MCF 10A (cell line): ENCODE data around the gene CHD9. TPM values are rescaled to one million over a fixed set of nuclear protein-coding genes. Genes with fewer than 3 reads are reported as not detected.

Source experiments
- BruUV-seq: library from RNA; stranded (reverse); fragments of 400-500 nt; replicated peaks from 2 replicates; lab custom pipeline; 2021; lab: Mats Ljungman, UMichigan
- CTCF ChIA-PET: fragments of 300-600 bp; sonication (Branson Sonifier 250); formaldehyde crosslinking; extraction: SDS; loops from one replicate; lab custom pipeline; 2021; ENCODE audit warnings: antibody characterized with exemption, inconsistent platforms; lab: Yijun Ruan, JAX
- POLR2A ChIA-PET: fragments of 300-600, 350-650 bp; sonication (Branson Sonifier 250); formaldehyde crosslinking; extraction: SDS; loops from one replicate; lab custom pipeline; 2020; ENCODE audit warnings: antibody characterized with exemption, inconsistent platforms; lab: Yijun Ruan, JAX
- DNase-seq: peaks from one replicate; pipeline ENCODE4 v3.0.0-alpha.2; 2018; ENCODE audit not compliant: unreplicated experiment
- H3K27ac Mint-ChIP-seq: one replicate; pipeline ENCODE4 v1.8.0; 2022; ENCODE audit warnings: mild to moderate bottlenecking, low read depth, mixed read lengths; ENCODE audit not compliant: unreplicated experiment
- H3K27me3 Mint-ChIP-seq: one replicate; pipeline ENCODE4 v1.8.0; 2022; ENCODE audit warnings: mixed read lengths; ENCODE audit not compliant: insufficient read depth, unreplicated experiment
- H3K36me3 Mint-ChIP-seq: one replicate; pipeline ENCODE4 v1.8.0; 2022; ENCODE audit warnings: mild to moderate bottlenecking, moderate library complexity, mixed read lengths; ENCODE audit not compliant: insufficient read depth, unreplicated experiment
- H3K4me1 Mint-ChIP-seq: one replicate; pipeline ENCODE4 v1.8.0; 2022; ENCODE audit warnings: mixed read lengths; ENCODE audit not compliant: insufficient read depth, unreplicated experiment
- H3K4me3 Mint-ChIP-seq: one replicate; pipeline ENCODE4 v1.8.0; 2022; ENCODE audit warnings: mild to moderate bottlenecking, moderate library complexity, mixed read lengths; ENCODE audit not compliant: unreplicated experiment
- H3K9me3 Mint-ChIP-seq: one replicate; pipeline ENCODE4 v1.8.0; 2022; ENCODE audit warnings: mixed read lengths; ENCODE audit not compliant: unreplicated experiment
- intact Hi-C: fragments of 100-400 bp; cut with micrococcal nuclease; formaldehyde crosslinking; loops from 2 replicates; pipeline ENCODE4 v1.14.1; 2022
- total RNA-seq: library from RNA; stranded (reverse); gene quantifications from 2 replicates; pipeline ENCODE4 v1.2.3, GENCODE V29; 2022
- TF ChIP-seq, protein P1 (sequence below): fragments of 200-600 bp; IDR thresholded peaks from one replicate; pipeline ENCODE4 v1.8.0; 2022; ENCODE audit warnings: antibody characterized with exemption, mild to moderate bottlenecking; ENCODE audit not compliant: unreplicated experiment

Gene CHD9
- total RNA-seq, 1 experiment from 2014 or later, result 62.8 TPM

- H3K27me3 Mint-ChIP-seq, result no peaks in the 10 kb centered on the region
These were observed 29.4 kb downstream of the CHD9 start for GRCh38 chr16:53084141-53084541.

GRCh38 chr16:53084746-53085334, 30.0 kb downstream of the CHD9 start:
- peaks cover 23% of the 10 kb centered on the region for H3K36me3 Mint-ChIP-seq
- TF ChIP-seq, protein P1, sequence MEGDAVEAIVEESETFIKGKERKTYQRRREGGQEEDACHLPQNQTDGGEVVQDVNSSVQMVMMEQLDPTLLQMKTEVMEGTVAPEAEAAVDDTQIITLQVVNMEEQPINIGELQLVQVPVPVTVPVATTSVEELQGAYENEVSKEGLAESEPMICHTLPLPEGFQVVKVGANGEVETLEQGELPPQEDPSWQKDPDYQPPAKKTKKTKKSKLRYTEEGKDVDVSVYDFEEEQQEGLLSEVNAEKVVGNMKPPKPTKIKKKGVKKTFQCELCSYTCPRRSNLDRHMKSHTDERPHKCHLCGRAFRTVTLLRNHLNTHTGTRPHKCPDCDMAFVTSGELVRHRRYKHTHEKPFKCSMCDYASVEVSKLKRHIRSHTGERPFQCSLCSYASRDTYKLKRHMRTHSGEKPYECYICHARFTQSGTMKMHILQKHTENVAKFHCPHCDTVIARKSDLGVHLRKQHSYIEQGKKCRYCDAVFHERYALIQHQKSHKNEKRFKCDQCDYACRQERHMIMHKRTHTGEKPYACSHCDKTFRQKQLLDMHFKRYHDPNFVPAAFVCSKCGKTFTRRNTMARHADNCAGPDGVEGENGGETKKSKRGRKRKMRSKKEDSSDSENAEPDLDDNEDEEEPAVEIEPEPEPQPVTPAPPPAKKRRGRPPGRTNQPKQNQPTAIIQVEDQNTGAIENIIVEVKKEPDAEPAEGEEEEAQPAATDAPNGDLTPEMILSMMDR, result no peak
- H3K4me1 Mint-ChIP-seq, result peaks cover 55% of the 10 kb centered on the region
- H3K27me3 Mint-ChIP-seq, result no peaks in the 10 kb centered on the region
- BruUV-seq, result no TSS peak
- peak overlapping the region; percentile 21 for H3K4me3 Mint-ChIP-seq
- intact Hi-C loops, result loop anchor here (2.0 kb wide), 1 partner anchor 14 kb away; no protein-coding TSS in a partner anchor
- DNase-seq, result no peak
- CTCF ChIA-PET, result interaction anchor here (0.6 to 5.8 kb wide), 5 partner anchors 11 to 1083 kb away, joined by 3 to 34 read pairs (median 4); partner anchors contain the start of gene CHD9
- H3K27ac Mint-ChIP-seq, result peak overlapping the region; percentile 98
- POLR2A ChIA-PET, result interaction anchor here (0.6 to 9.9 kb wide), 9 partner anchors 15 to 523 kb away, joined by 3 to 100 read pairs (median 4); partner anchors contain the start of genes CHD9 and CHD9NB
- no peaks in the 10 kb centered on the region for H3K9me3 Mint-ChIP-seq

More at GRCh38 chr16:53084141-53084541, 29.4 kb downstream of the CHD9 start:
- Mint-ChIP-seq H3K4me1 (peaks cover 56% of the 10 kb centered on the region), H3K27ac (peak overlapping the region; percentile 98), H3K36me3 (peaks cover 23% of the 10 kb centered on the region), H3K9me3 (no peaks in the 10 kb centered on the region), H3K4me3 (peak overlapping the region; percentile 37)
- DNase-seq, result peak; percentile 82
- TF ChIP-seq, protein P1, result no peak
- intact Hi-C loops, result loop anchor here (2.0 kb wide), 1 partner anchor 15 kb away; no protein-coding TSS in a partner anchor
- no TSS peak for BruUV-seq
- ChIA-PET POLR2A (interaction anchor here (0.6 to 9.9 kb wide), 13 partner anchors 9 to 124 kb away, joined by 3 to 100 read pairs (median 4); partner anchors contain the start of genes CHD9 and CHD9NB), CTCF (interaction anchor here (1.0 to 5.8 kb wide), 3 partner anchors 29 to 124 kb away, joined by 3 to 34 read pairs (median 4); partner anchors contain the start of gene CHD9)

DNA sequence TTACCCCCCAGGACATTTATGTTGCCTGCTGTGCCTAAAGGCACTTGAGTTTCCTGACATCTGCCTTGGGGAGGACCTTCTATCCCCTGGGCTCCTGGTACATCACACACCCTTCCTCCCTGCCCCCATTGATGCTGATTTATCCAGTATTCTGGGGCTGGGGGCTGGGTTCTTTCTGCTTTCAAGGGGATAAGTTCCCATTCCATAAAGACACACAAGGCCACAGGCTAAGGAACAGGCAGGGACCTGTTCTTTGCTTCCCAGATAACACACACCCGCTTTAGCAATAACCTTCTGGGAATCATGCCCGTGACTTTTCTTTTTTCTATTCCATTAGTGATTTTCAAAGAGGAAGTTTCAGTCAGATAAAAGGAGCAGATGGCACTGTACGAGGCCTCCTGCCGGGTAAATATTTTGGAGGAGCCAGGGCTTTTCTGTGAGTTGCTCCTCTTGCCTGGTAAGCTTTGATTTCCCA, 30.6 kb downstream of the CHD9 start:
- H3K9me3 Mint-ChIP-seq, result no peaks in the 10 kb centered on the region
- intact Hi-C loops, result loop anchor here (2.0 kb wide), 1 partner anchor 13 kb away; no protein-coding TSS in a partner anchor
- CTCF ChIA-PET, result interaction anchor here (0.7 to 5.8 kb wide), 5 partner anchors 8 to 30 kb away, joined by 3 to 34 read pairs (median 7); partner anchors contain the start of gene CHD9
- peaks cover 23% of the 10 kb centered on the region for H3K36me3 Mint-ChIP-seq
- peaks cover 55% of the 10 kb centered on the region for H3K4me1 Mint-ChIP-seq
- no peaks in the 10 kb centered on the region for H3K27me3 Mint-ChIP-seq
- POLR2A ChIA-PET, result interaction anchor here (0.7 to 9.9 kb wide), 10 partner anchors 10 to 123 kb away, joined by 3 to 100 read pairs (median 4); partner anchors contain the start of genes CHD9 and CHD9NB
- peak overlapping the region; percentile 21 for H3K4me3 Mint-ChIP-seq
- TF ChIP-seq, protein P1, result no peak
- H3K27ac Mint-ChIP-seq, result peak overlapping the region; percentile 98
- no TSS peak for BruUV-seq
- peak; percentile 81 for DNase-seq
